ENCODE data around the gene FBL. TPM values are rescaled to one million over a fixed set of nuclear protein-coding genes. Genes with fewer than 3 reads are reported as not detected.

The FBL gene
- total and polyA plus RNA-seq, 10 of the 15 experiments (the other 5 are each of a cell fraction or from before 2014, with no cell fraction given): 156 to 1,083 (median 478) TPM

DNA sequence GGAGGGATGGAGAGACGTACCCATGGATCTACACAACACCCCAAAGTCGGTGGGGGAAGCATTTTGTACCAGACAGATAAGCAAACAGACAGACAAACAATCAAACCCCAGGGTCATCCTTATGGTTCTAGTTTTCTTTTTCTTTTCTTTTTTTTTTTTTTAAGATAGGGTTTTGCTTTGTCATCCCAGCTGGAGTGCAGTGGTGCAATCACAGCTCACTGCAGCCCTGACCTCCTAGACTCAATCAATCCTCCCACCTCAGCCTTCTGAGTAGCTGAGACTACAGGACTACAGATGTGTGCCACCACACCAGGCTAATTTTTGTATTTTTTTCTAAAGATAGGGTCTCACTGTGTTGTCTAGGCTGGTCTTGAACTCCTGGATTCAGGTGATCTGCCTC lies 17.9 kb upstream of the FBL start (continued):
- TF ChIP-seq, protein P1, sequence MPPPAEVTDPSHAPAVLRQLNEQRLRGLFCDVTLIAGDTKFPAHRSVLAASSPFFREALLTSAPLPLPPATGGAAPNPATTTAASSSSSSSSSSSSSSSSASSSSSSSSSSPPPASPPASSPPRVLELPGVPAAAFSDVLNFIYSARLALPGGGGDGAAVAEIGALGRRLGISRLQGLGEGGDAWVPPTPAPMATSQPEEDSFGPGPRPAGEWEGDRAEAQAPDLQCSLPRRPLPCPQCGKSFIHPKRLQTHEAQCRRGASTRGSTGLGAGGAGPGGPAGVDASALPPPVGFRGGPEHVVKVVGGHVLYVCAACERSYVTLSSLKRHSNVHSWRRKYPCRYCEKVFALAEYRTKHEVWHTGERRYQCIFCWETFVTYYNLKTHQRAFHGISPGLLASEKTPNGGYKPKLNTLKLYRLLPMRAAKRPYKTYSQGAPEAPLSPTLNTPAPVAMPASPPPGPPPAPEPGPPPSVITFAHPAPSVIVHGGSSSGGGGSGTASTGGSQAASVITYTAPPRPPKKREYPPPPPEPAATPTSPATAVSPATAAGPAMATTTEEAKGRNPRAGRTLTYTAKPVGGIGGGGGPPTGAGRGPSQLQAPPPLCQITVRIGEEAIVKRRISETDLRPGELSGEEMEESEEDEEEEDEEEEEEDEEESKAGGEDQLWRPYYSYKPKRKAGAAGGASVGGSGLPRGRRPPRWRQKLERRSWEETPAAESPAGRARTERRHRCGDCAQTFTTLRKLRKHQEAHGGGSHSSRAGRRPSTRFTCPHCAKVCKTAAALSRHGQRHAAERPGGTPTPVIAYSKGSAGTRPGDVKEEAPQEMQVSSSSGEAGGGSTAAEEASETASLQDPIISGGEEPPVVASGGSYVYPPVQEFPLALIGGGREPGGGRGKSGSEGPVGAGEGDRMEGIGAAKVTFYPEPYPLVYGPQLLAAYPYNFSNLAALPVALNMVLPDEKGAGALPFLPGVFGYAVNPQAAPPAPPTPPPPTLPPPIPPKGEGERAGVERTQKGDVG (CRISPR knock-in tag; IDR thresholded peaks at IDR 0.05): no peak
- TF ChIP-seq MTA3 (IDR thresholded peaks at IDR 0.05; ENCODE audit: borderline replicate concordance, low read length) (no peak), ZNF207 (IDR thresholded peaks at IDR 0.05; ENCODE audit: borderline replicate concordance) (no peak)

DNA sequence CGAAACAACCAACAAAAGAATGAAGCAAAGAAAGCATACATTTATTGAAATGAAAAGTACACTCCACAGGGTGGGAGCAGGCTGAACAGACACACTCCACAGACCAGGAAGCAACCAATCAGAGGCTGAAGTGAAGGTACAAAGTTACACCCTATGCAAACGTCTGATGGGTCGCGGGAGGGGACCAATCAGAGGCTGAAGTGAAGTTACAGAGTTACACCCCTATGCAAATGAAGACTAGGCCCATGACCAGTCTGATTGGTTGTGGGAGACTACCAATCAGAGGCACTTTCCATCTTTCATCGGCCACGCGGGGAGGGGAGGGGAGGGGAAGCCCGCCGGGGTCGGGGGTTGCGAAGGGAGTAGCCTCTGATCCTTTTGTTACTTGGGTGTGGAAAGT lies 12.4 kb upstream of the FBL start:
- Histone ChIP-seq H3K9ac (ENCODE audit: control insufficient read depth, insufficient read depth, low read length) (no peak overlapping the region), H4K20me1 (ENCODE audit: control insufficient read depth, insufficient read depth) (no peaks in the 10 kb centered on the region), H3K79me2 (ENCODE audit: control insufficient read depth, insufficient read depth, low read length) (no peaks in the 10 kb centered on the region), H3K27me3 (replicated peaks in 1 of 2; ENCODE audit: control insufficient read depth in 2 of 2, insufficient read depth in 2 of 2, low read length in 1 of 2) (no peaks in the 10 kb centered on the region), H3K4me3 (no peak overlapping the region), H3K4me1 (ENCODE audit: control insufficient read depth, insufficient read depth, low read length) (no peaks in the 10 kb centered on the region), H2AFZ (ENCODE audit: control insufficient read depth, low read depth, low read length) (no peak overlapping the region), H3K4me2 (ENCODE audit: control insufficient read depth, insufficient read depth) (no peak overlapping the region), H3K27ac (ENCODE audit: control insufficient read depth, insufficient read depth) (no peak overlapping the region), H3K9me3 (replicated peaks; ENCODE audit: control insufficient read depth, insufficient read depth, low read length) (no peaks in the 10 kb centered on the region), H3K36me3 (ENCODE audit: control insufficient read depth in 2 of 2, insufficient read depth in 2 of 2, low read length in 1 of 2) (no peaks in the 10 kb centered on the region)
- ATAC-seq (no peak), FAIRE-seq (no peak), DNase-seq (ENCODE audit: low read depth, low spot score) (no peak)
- ChIA-PET SMC1A (ENCODE audit: uncharacterized antibody, unreplicated experiment) (no interaction called here), CTCF (no interaction called here), POLR2A (no interaction called here), RAD21 (ENCODE audit: unreplicated experiment) (no interaction called here)
- intact Hi-C loops (cut with micrococcal nuclease; ENCODE audit: unreplicated experiment) (no loop called here), in situ Hi-C loops (cut with MboI) (no loop called here)
- WGBS (ENCODE audit: insufficient coverage, insufficient replicate concordance, low lambda C conversion rate, missing lambda C conversion rate): 67% methylated on average over 7 of the region's 11 CpGs
- TF ChIP-seq GATAD2B (conservative IDR thresholded peaks at IDR 0.05; ENCODE audit: low read depth): no peak
- TF ChIP-seq MYC (IDR thresholded peaks at IDR 0.05; ENCODE audit: insufficient read depth, insufficient read length, insufficient replicate concordance, low read length, severe bottlenecking): no peak
- no peak for TF ChIP-seq KDM1A (IDR thresholded peaks at IDR 0.05; ENCODE audit: borderline replicate concordance)
- TF ChIP-seq STAT3 (IDR thresholded peaks at IDR 0.05; ENCODE audit: low read depth, low read length): no peak
- TF ChIP-seq YY1 (IDR thresholded peaks at IDR 0.05; ENCODE audit: low read depth, low read length): no peak
- TF ChIP-seq, protein P2, sequence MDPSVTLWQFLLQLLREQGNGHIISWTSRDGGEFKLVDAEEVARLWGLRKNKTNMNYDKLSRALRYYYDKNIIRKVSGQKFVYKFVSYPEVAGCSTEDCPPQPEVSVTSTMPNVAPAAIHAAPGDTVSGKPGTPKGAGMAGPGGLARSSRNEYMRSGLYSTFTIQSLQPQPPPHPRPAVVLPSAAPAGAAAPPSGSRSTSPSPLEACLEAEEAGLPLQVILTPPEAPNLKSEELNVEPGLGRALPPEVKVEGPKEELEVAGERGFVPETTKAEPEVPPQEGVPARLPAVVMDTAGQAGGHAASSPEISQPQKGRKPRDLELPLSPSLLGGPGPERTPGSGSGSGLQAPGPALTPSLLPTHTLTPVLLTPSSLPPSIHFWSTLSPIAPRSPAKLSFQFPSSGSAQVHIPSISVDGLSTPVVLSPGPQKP (IDR thresholded peaks at IDR 0.05; ENCODE audit: low read depth, low read length): no peak
- TF ChIP-seq, protein P3, sequence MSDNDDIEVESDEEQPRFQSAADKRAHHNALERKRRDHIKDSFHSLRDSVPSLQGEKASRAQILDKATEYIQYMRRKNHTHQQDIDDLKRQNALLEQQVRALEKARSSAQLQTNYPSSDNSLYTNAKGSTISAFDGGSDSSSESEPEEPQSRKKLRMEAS (IDR thresholded peaks at IDR 0.05; ENCODE audit: low read depth, low read length): no peak
- TF ChIP-seq LARP7 (IDR thresholded peaks at IDR 0.05): no peak
- TF ChIP-seq FOXM1 (IDR thresholded peaks at IDR 0.05; ENCODE audit: low read depth, low read length): no peak
- BruUV-seq (replicated peaks): no TSS peak

All from GM12878 (cell line).